Frontal cortex (tissue), 4 donors: Measurements from ENCODE around the gene SNX33. TPM values are rescaled to one million over a fixed set of nuclear protein-coding genes. Genes with fewer than 3 reads are reported as not detected.
"Not testable (repeated sequence)": the region's sequence is repeated elsewhere in the genome, so short reads cannot be mapped to it uniquely, and the experiment has no call there.

Source experiments
- DNase-seq, 2 donors: peaks; one replicate each; pipeline ENCODE4 v3.0.0; 2012; ENCODE audit warnings: low spot score in 2 of 2
- FAIRE-seq: peaks from 2 replicates; lab custom pipeline; 2012; peaks lifted over from hg19 to GRCh38; lab: Jason Lieb, UNC
- total RNA-seq: library from RNA; depleted of rRNA; stranded (reverse); fragments of >200 nt; gene quantifications from one replicate; pipeline ENCODE4 v1.2.3, GENCODE V29; 2014
- donor health status: control.
- donor health status: control.
- donor health status: control.

SNX33 gene
- total RNA-seq, 1 donor from 2014 or later = 1.2 TPM

GRCh38 chr15:75678324-75678690 lies 30.6 kb downstream of the SNX33 start:
- not testable (repeated sequence) for DNase-seq, FAIRE-seq

- DNase-seq = no peak
- no peak for FAIRE-seq
Observed at GRCh38 chr15:75680007-75680789, 32.5 kb downstream of the SNX33 start.

DNA sequence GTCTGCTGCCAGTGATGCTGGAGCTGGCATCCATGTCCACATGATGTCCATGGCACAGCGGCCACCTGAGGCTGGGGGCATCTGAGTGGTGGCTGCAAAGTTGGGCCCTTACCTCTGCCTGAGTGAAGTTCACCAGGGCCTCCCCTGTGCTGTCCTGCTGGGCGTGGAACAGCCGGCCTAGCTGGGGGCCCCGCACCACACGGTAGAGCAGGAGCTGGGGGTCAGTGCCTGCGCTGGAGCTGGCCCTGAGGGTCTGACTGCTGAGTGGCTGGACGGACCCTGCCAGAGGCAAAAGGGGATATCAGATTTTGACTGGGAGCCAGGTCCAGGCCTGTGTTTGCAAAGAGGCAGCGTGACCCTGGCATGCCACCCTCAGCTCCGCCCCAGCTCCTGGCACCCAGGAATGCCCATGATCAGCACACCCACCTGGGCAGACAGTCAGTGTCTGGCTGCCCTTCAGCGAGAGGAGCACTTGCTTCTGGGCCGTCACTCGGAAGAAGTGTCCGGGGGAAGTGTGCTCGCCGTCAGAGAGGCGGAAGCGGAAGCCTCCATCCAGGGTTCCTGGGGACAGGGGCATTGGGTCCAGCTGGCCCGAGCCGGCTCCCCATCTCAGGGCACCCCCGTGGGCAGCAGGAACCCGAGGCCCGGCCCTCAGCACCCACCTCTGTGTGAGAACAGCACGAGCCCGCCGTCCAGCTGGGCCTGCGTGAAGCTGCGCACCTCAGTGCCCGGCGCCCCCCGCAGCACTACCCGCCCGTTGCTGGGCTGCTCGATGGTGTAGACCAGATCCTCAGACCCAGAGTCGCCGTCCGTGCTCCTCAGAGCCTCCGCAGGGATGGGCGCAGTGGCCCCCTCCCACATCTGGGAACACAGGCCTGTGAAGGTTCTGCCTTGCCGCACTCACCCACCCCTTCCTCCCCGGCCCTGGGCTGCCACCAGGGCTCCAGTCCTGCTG lies 34.7 kb downstream of the SNX33 start:
- FAIRE-seq (no peak), DNase-seq (no peak)

- DNase-seq = peak; percentile 76 to 87
- FAIRE-seq = not testable (repeated sequence)
Observed at GRCh38 chr15:75683646-75684312, 36.1 kb downstream of the SNX33 start.

GRCh38 chr15:75684648-75685047 lies 36.9 kb downstream of the SNX33 start:
- DNase-seq (no peak), FAIRE-seq (no peak)

DNA sequence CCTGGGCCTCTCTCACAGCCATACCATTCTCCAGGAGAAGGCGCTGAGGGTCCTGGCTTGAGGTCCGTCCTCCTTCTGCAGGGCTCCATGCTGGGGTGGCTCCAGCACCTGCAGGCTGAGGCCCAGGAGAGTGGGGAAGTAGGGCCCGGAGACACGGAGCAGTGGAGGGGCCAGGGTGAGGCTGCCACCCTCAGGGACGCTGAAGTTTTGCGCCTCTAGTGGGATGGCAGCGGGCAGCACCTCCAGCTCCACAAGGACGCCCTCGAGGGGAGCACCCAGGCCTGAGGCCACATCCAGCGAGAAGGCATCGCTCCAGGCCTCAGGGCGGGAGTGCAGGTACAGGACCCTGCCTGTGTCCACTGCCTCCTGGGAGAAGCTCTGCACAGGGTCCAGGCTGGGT lies 37.5 kb downstream of the SNX33 start:
- no peak for DNase-seq
- FAIRE-seq = no peak

- peak in 1 of 2 donors; percentile 65 for DNase-seq
- FAIRE-seq = not testable (repeated sequence)
Observed at GRCh38 chr15:75686212-75686642, 38.5 kb downstream of the SNX33 start.

- DNase-seq = no peak
- no peak for FAIRE-seq
Observed at GRCh38 chr15:75687486-75688277, 40.0 kb downstream of the SNX33 start.

- DNase-seq (no peak), FAIRE-seq (no peak)
Observed at GRCh38 chr15:75688278-75688557, 40.5 kb downstream of the SNX33 start.

GRCh38 chr15:75688831-75689230 lies 41.1 kb downstream of the SNX33 start:
- no peak for FAIRE-seq

GRCh38 chr15:75689429-75689828 lies 41.7 kb downstream of the SNX33 start:
- not testable (repeated sequence) for DNase-seq, FAIRE-seq

More at GRCh38 chr15:75688831-75689230, 41.1 kb downstream of the SNX33 start:
- no peak for DNase-seq

GRCh38 chr15:75692311-75692710 lies 44.6 kb downstream of the SNX33 start:
- not testable (repeated sequence) for DNase-seq, FAIRE-seq

GRCh38 chr15:75693028-75693427 lies 45.3 kb downstream of the SNX33 start:
- DNase-seq, FAIRE-seq: not testable (repeated sequence)

DNA sequence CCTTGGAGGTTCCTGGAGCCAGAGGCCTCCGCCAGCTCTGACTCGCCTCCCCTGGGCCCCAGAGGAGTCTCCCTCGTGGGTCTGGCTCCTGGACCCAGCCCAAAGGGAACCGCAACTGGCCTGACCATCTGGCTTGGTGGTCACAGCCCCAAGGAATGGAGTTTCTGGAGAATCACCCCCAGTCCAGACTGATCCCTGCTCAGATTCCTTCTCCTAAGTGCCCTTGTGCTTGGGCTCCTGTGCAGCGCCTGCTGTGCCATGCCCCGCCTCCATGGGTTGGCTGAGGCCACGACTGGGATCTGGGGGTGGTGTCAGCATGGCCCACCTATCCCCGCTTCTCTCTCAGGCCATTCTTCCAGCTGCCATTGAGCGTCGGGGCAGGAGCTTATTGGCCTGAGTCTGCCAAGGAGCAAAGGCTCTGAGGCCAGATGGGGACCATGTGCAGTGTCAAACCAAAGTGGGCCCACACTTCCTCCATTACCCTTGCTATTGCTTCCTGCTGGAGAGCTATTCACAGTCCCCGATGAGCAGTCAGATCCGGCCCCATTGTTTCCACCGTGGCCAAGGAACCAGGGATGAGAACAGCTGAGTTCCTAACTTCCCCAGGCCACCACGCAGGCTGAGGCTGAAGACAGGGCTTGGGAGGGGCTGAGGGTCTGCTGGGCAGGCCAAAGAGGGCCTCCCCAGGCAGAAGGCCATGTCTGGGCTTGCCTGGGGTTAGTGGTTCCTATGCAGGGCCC lies 46.0 kb downstream of the SNX33 start:
- FAIRE-seq = no peak
- DNase-seq = no peak

GRCh38 chr15:75694241-75695182 lies 46.8 kb downstream of the SNX33 start:
- no peak for FAIRE-seq
- peak in 1 of 2 donors; percentile 71 for DNase-seq

DNA sequence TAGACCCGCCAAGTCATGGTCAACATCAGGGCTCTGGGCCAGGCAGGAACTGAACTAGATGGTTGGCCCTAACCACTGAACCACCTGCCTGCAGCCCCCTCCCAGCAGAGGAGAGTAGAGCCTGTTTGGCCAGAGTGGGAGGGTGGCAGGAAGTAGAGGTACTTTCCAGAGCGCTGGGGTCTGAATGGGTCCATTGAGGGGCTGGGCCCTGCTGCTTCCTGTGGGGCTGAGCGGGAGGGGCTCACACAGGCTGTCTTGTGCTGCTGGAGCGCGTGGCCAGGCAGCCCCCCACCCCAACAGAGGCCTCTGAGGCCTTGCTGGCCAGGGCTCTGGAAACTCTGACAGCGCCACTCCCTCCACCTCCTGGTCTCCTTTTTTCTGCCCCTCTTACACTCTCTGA lies 47.5 kb downstream of the SNX33 start:
- no peak for FAIRE-seq
- no peak for DNase-seq

GRCh38 chr15:75695634-75696310 lies 48.1 kb downstream of the SNX33 start:
- FAIRE-seq = no peak
- DNase-seq = no peak
